HG03521 (cell line): ENCODE data around the gene TMEM130.

Experiments used
- ATAC-seq: cut with Tn5 transposase; IDR thresholded peaks from one replicate; pipeline ENCODE4 v1.9.1; 2021; ENCODE audit warnings: mild to moderate bottlenecking, moderate library complexity; ENCODE audit not compliant: unreplicated experiment

The TMEM130 gene

DNA sequence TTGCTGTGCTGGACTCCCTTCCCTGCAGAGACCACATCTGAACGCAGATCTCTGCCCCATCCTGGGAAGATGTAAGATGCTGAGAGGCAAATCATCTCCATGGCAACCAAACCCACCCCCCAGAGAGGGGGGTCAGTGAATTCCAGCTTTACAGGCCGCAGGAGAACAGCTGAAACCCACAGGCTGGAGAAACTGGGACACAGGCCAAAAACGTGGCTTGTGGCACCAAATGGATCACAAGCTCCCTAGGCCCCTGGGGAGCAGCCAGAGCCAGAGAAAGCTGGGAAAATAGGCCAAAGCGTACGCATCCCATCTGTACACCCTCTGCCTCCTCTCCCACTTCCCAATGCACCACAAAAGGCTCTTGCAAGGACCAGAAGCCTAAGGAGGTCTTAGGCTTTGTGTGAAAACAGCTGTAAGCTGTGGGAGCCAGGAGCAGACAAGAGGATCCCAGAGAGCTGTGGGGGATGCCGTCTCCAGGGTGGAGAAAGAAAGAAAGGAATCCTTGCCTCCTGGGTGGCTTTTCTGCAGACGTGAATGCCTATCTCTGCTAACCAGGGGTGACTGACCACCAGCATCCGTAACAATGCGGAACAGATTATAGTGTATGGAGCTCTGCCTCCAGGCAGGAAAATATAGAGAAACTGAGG is 59.5 kb downstream of the TMEM130 start:
- ATAC-seq, result no peak

DNA sequence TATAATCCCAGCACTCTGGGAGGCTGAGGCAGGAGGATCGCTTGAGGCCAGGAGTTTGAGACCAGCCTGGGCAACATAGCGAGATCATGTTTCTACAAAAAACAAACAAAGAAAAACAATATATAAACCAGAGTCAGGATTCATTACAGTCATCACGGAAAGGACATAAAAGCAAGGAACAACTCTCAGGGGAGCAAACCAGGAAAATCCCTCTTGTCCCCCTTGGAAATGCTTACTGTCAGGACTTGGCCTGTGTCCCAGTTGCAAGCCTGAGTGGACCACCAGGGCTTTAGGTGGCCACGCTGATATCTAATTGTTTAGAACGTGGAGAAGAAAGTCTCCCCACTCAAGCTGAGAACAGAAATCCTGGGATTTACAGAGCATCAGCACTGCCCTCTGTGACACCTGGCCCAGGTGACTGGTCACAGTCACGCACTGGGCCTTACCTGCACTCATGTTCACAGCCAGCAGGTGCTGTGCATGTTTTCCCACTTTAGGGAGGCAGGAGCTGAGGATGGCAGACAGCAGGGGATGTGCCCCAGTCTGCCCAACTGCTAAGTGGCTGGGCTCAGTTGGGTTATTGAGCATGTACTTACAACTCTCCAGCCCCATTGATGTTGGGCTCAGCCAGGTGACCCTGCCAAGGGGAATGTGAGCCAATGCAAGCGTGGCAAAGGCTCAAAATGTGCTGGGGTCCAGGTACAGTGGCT is 60.9 kb downstream of the TMEM130 start:
- no peak for ATAC-seq

DNA sequence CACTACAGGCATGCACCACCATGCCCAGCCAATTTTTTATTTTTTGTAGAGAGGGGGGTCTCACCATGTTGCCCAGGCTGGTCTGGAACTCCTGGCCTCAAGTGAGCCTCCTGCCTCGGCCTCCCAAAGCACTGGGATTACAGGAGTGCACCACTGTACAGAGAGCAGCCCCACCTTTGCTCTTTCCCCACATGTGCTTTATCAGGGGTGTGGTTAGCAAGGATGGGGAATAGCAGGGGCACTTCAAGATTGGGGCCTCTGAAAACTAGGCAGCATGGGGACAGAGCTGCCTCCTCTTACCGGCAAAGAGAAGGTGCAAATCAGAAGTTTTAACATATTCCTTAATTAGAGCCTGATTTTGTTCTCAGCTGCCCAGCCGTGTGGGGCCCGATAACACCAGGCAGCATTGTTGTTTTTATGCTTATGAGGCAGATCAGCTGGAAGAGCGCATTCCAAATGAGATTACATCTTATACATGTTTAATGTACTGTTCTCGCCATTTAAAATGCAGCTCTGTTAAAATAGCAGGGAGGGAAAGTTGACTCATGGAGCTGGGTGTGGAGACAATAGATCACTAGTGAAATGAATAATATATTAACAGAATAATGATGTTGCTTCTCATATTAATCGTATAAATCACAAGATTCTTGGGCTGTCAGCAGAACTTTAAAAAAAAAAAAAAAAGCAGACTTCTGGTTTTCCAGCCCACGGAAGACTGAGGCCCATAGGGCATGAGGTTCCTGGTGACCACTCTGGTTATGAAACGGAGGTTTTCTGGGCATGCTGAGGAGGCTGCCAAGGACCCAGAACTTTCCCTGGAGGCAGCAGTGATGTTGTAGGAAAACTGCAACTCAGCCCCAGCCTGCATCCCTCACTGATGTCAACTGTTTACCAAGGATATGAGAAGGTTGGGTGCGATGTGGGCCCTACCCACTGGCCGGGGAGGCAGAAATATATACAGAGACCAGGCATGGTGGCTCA is 62.5 kb downstream of the TMEM130 start:
- ATAC-seq, result no peak

DNA sequence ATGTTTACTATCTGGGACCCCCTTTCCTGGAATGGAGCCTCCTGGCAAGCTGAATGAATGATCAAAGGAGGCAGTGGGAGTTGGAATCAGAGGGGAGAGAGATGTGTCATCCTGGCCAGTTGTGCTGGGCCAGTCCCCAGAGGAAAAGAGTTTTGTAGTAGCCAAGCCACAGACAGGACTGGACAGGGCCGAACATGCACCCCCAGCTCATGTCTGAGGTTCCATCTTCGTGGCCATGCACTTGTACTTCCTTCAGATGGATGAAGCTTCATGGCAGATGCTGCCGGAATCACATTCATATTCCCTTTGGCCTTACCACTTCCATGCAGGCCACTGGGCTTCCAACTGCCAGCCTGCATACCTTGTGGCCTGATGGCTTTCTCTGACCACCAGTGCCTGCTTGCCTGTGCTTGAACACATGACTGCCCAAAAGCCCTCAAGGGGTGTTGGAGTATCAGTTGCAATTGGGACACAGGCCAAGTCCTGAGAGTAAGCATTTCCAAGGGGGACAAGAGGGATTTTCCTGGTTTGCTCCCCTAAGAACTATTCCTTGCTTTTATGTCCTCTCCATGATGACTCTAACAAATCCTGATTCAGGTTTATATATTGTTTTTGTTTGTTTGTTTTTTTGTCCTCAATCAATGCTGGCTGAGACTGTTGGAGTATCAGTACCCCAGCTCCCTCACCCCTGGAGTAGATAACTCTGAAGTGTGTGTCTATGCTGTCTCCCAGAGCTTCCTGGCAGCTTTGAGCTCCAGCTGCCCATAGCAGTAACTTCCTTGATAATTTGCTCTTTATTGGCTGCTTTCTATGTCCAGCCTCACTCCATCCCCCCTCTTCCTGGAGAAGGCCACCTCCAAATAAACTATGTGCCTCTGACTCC is 63.6 kb downstream of the TMEM130 start:
- ATAC-seq, result no peak

DNA sequence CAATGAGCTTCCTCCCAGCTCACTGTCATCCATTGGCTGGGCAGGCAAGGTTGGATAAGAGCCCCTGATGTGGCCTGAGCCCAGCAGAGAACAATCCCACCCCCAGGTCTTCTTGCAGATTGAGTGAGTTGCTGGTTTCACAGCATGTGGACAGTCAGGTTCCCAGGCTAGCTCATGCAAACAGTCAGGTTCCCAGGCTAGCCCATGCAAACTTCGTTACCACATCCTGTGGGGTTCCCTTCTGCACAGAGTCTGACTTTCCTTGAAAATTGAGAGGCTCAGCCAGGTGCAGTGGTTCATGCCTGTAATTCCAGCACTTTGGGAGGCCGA is 67.1 kb downstream of the TMEM130 start:
- no peak for ATAC-seq

DNA sequence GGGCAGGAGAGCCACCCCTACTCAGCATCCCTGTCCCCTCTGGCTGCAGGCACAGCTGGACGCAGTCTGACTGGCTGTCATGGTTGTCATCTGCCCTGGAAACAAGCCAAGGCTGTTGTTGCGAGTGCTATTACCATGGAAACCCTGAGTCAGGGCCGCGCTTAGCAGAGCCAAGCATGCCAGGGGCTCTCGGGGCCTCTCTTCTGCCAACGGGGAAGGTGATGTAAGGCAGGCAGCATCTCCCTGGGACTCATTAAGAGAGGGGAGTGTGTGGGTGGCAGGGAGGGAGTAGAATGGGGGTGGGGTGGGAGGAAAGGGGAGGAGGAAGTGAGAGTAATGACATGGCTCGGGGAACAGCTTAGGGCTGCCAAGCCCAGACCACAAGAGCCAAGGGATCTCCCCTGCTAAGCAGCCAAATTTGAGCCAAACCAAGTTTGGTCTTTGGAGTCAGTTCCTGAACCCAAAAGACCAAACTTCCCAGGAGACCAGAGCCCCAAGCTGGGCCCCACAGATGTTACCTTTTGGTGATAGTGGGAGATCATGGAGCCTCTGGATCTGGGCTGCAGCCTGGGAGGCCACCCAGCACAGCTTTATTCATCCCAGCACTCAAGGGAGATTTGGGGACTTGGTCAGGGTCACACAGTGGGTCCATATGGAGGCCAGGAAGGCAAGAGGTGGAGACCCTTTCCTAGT is 67.6 kb downstream of the TMEM130 start:
- peak; percentile 76 for ATAC-seq

DNA sequence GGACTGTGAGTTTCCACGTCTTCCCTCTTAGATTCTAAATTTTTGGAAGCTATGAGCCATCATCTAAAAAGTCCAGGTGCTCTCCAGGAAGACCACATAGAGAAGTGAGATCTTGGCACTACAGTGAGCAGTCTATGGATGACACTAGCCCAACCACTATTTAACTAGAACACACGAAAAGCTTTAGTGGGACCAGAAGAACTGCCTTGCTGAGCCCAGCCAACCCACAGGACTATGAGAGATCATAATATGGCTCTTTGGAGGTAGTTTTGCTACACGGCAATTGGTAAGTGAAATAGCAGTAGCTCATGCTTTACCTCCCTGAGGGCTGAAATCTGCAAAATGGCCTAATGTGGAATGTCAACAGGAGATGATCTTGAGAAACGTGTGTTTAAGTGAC is 68.8 kb downstream of the TMEM130 start:
- no peak for ATAC-seq

DNA sequence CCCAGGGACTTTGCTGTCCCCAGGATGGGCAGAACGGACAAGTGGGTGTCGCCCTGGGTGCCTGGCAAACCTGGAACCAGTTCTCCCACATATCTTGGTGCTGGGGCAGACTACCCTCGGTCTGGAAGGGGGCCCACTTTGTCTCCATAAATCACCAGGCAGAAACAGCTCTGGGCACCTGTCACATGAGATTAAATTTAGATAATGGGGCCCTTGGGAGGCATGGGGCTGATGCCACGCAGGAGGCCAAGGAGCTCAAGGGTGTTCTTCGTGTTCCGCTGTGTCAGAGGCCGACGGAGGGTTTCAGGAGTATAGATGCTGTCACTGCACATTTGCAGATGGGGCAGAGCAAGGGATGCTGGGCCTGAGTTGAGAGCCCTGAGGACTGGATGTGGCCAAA is 72.7 kb downstream of the TMEM130 start:
- no peak for ATAC-seq
